Loucy (cell line): ENCODE data around the gene EXOSC1.
A peak's percentile ranks its signal among the peaks of the same experiment; 100 is the strongest.

Source experiments
- H2AFZ ChIP-seq: fragments of 200-600 bp; sonication (generic); 2 replicates; pipeline ENCODE4 v1.6.0; 2016; ENCODE audit warnings: antibody characterized with exemption, mild to moderate bottlenecking, low read length, moderate library complexity
- H3F3A ChIP-seq: fragments of 200-600 bp; 2 replicates; pipeline ENCODE4 v1.6.0; 2016; ENCODE audit warnings: antibody characterized with exemption, low read depth, mild to moderate bottlenecking
- H3K27me3 ChIP-seq: fragments of 200-600 bp; sonication (generic); 2 replicates; pipeline ENCODE4 v1.6.1; 2014; ENCODE audit warnings: low read length, mild to moderate bottlenecking; ENCODE audit not compliant: insufficient read depth, poor library complexity, severe bottlenecking
- H3K36me3 ChIP-seq: fragments of 200-600 bp; sonication (generic); 2 replicates; pipeline ENCODE4 v1.6.1; 2016; ENCODE audit warnings: low read length; ENCODE audit not compliant: insufficient read depth
- H3K4me1 ChIP-seq: fragments of 200-600 bp; sonication (generic); 2 replicates; pipeline ENCODE4 v1.5.1; 2014; ENCODE audit warnings: low read length, mild to moderate bottlenecking; ENCODE audit not compliant: insufficient read depth, poor library complexity, severe bottlenecking
- H3K4me2 ChIP-seq: fragments of 200-600 bp; sonication (generic); 2 replicates; pipeline ENCODE4 v1.6.0; 2014; ENCODE audit warnings: antibody characterized with exemption, low read length, low read depth, mild to moderate bottlenecking; ENCODE audit not compliant: poor library complexity, severe bottlenecking
- H3K4me3 ChIP-seq: fragments of 200-600 bp; sonication (generic); 2 replicates; pipeline ENCODE4 v1.5.1; 2014; ENCODE audit warnings: low read length, mild to moderate bottlenecking, mixed read lengths; ENCODE audit not compliant: poor library complexity, severe bottlenecking
- H3K79me2 ChIP-seq: fragments of 200-600 bp; sonication (generic); 2 replicates; pipeline ENCODE4 v1.6.1; 2014; ENCODE audit warnings: low read length; ENCODE audit not compliant: insufficient read depth
- H3K9ac ChIP-seq: fragments of 200-600 bp; sonication (generic); 2 replicates; pipeline ENCODE4 v1.6.0; 2014; ENCODE audit warnings: mild to moderate bottlenecking, low read depth, low read length, moderate library complexity; ENCODE audit not compliant: poor library complexity, severe bottlenecking
- H3K9me2 ChIP-seq: fragments of 200-600 bp; sonication (generic); replicated peaks from 2 replicates; pipeline ENCODE4 v1.6.1; 2016; ENCODE audit warnings: low read depth, low read length, mixed read lengths
- H3K9me3 ChIP-seq: fragments of 200-600 bp; sonication (generic); 2 replicates; pipeline ENCODE4 v1.6.1; 2014; ENCODE audit warnings: mild to moderate bottlenecking, antibody characterized with exemption, low read length, low read depth; ENCODE audit not compliant: insufficient read depth
- H4K20me1 ChIP-seq: fragments of 200-600 bp; sonication (generic); 2 replicates; pipeline ENCODE4 v1.6.0; 2014; ENCODE audit warnings: antibody characterized with exemption, low read length, mild to moderate bottlenecking; ENCODE audit not compliant: insufficient read depth, poor library complexity, severe bottlenecking
- CTCF ChIP-seq: fragments of 200-600 bp; sonication (generic); conservative IDR thresholded peaks from 2 replicates; pipeline ENCODE4 v1.5.1; 2014; ENCODE audit warnings: mild to moderate bottlenecking, antibody characterized with exemption, low read length
- EZH2phosphoT487 ChIP-seq: fragments of 200-600 bp; IDR thresholded peaks from 2 replicates; pipeline ENCODE4 v1.6.1; 2018; ENCODE audit warnings: antibody characterized with exemption, mild to moderate bottlenecking, moderate library complexity, borderline replicate concordance

Gene EXOSC1

GRCh38 chr10:97490592-97490991, 44.8 kb upstream of the EXOSC1 start:
- no peaks in the 10 kb centered on the region for H3K9me3 ChIP-seq
- peaks cover 89% of the 10 kb centered on the region for H3K79me2 ChIP-seq
- H2AFZ ChIP-seq = no peak overlapping the region
- TF ChIP-seq CTCF (no peak), EZH2phosphoT487 (no peak)
- no peaks in the 10 kb centered on the region for H3K9me2 ChIP-seq
- peaks cover 26% of the 10 kb centered on the region for H3K4me1 ChIP-seq
- no peak overlapping the region for H3K4me3 ChIP-seq
- no peaks in the 10 kb centered on the region for H3K27me3 ChIP-seq
- no peaks in the 10 kb centered on the region for H3F3A ChIP-seq
- H3K4me2 ChIP-seq = peak overlapping the region; percentile 42
- peak overlapping the region; percentile 3 for H3K9ac ChIP-seq
- peaks cover 49% of the 10 kb centered on the region for H4K20me1 ChIP-seq
- 0 out of 2 replicates have a peak, but pooled peaks cover 4% of the 10 kb centered on the region for H3K36me3 ChIP-seq

- H3K36me3 ChIP-seq = peaks cover 30% of the 10 kb centered on the region; the same call in 1 of the 2 replicates
- H2AFZ ChIP-seq = no peak overlapping the region
- TF ChIP-seq EZH2phosphoT487 (no peak), CTCF (no peak)
- H3F3A ChIP-seq = no peaks in the 10 kb centered on the region
- no peaks in the 10 kb centered on the region for H3K9me3 ChIP-seq
- no peaks in the 10 kb centered on the region for H3K27me3 ChIP-seq
- H4K20me1 ChIP-seq = peaks cover 24% of the 10 kb centered on the region
- H3K79me2 ChIP-seq = peaks cover 55% of the 10 kb centered on the region
- H3K9ac ChIP-seq = no peak overlapping the region
- H3K4me2 ChIP-seq = no peak overlapping the region
- no peak overlapping the region for H3K4me3 ChIP-seq
- H3K4me1 ChIP-seq = peaks cover 5% of the 10 kb centered on the region
- H3K9me2 ChIP-seq = no peaks in the 10 kb centered on the region
Measured at GRCh38 chr10:97485647-97486281, 40.0 kb upstream of the EXOSC1 start.

- Histone ChIP-seq H3K27me3 (no peaks in the 10 kb centered on the region), H3K36me3 (peaks cover 49% of the 10 kb centered on the region; the same call in 1 of the 2 replicates)
Measured at GRCh38 chr10:97483921-97484320, 38.1 kb upstream of the EXOSC1 start.

More at GRCh38 chr10:97483921-97484320, 38.1 kb upstream of the EXOSC1 start:
- no peak for TF ChIP-seq EZH2phosphoT487
- TF ChIP-seq CTCF = no peak
- Histone ChIP-seq H3K9me3 (no peaks in the 10 kb centered on the region), H3F3A (no peaks in the 10 kb centered on the region), H3K4me2 (no peak overlapping the region), H3K4me3 (no peak overlapping the region), H4K20me1 (peaks cover 14% of the 10 kb centered on the region), H3K9me2 (no peaks in the 10 kb centered on the region), H3K9ac (no peak overlapping the region), H3K79me2 (peaks cover 37% of the 10 kb centered on the region), H3K4me1 (no peaks in the 10 kb centered on the region), H2AFZ (no peak overlapping the region)
